Kasumi-1 (cell line): Measurements from ENCODE around the gene CHST1.

Experiments
- DNase-seq, 2 experiments: peaks; one replicate each; lab custom pipeline; 2025; lab: John Stamatoyannopoulos, UW

The CHST1 gene

GRCh38 chr11:45665206-45665932 is at the start of gene CHST1:
Gene CHST1 (minus strand): TSS chr11:45665622. CDS start chr11:45650923, 14,699 bp downstream.
- peak in 1 of 2 experiments; percentile 13 for DNase-seq

GRCh38 chr11:45713573-45713972 is 48.2 kb upstream of the CHST1 start:
- DNase-seq = no peak

GRCh38 chr11:45710561-45710960 is 45.1 kb upstream of the CHST1 start:
- no peak for DNase-seq

- DNase-seq = no peak
Measured at GRCh38 chr11:45708887-45709663, 43.7 kb upstream of the CHST1 start.

- DNase-seq = no peak
Measured at GRCh38 chr11:45704635-45705034, 39.2 kb upstream of the CHST1 start.

- DNase-seq = no peak
Measured at GRCh38 chr11:45704133-45704532, 38.7 kb upstream of the CHST1 start.

- DNase-seq = no peak
Measured at GRCh38 chr11:45702511-45702910, 37.1 kb upstream of the CHST1 start.

GRCh38 chr11:45698777-45699497 is 33.5 kb upstream of the CHST1 start:
- no peak for DNase-seq

- no peak for DNase-seq
Measured at GRCh38 chr11:45692808-45693453, 27.5 kb upstream of the CHST1 start.

GRCh38 chr11:45688472-45689033 is 23.1 kb upstream of the CHST1 start:
- DNase-seq = no peak

GRCh38 chr11:45687836-45688235 is 22.4 kb upstream of the CHST1 start:
- no peak for DNase-seq

- DNase-seq = no peak
Measured at GRCh38 chr11:45685964-45686537, 20.6 kb upstream of the CHST1 start.

- DNase-seq = no peak
Measured at GRCh38 chr11:45684440-45684839, 19.0 kb upstream of the CHST1 start.

GRCh38 chr11:45683271-45684058 is 18.0 kb upstream of the CHST1 start:
- DNase-seq = no peak

- no peak for DNase-seq
Measured at GRCh38 chr11:45679806-45680205, 14.4 kb upstream of the CHST1 start.

GRCh38 chr11:45678976-45679375 is 13.6 kb upstream of the CHST1 start:
- no peak for DNase-seq

- DNase-seq = no peak
Measured at GRCh38 chr11:45677770-45678512, 12.5 kb upstream of the CHST1 start.

GRCh38 chr11:45676522-45677095 is 11.2 kb upstream of the CHST1 start:
- no peak for DNase-seq

GRCh38 chr11:45675646-45676045 is 10.2 kb upstream of the CHST1 start:
- DNase-seq = no peak
